Esophagus squamous epithelium (tissue), 4 donors: ENCODE data around the gene TM7SF2.

Experiments
- CTCF ChIP-seq, 6 experiments: fragments of 450-650 bp in 4 of 6; fragments of 200-600 bp in 2 of 6; sonication (generic) in 2 of 6; IDR thresholded peaks; one replicate each; pipeline ENCODE4 v1.5.1; 2016 to 2019; ENCODE audit warnings: antibody characterized with exemption in 6 of 6, mild to moderate bottlenecking in 4 of 6, moderate library complexity in 4 of 6
- POLR2A ChIP-seq, 4 donors: fragments of 450-650 bp; IDR thresholded peaks; one replicate each; pipeline ENCODE4 v1.6.1; 2017; ENCODE audit warnings: antibody characterized with exemption in 4 of 4, mild to moderate bottlenecking in 4 of 4, moderate library complexity in 3 of 4

- no peak for TF ChIP-seq CTCF (IDR thresholded peaks at IDR 0.05)
- no peak for TF ChIP-seq POLR2A (IDR thresholded peaks at IDR 0.05)
Measured at GRCh38 chr11:65107751-65108468, 3.8 kb upstream of the TM7SF2 start.
